ENCODE data around the gene RNF213.

DNA sequence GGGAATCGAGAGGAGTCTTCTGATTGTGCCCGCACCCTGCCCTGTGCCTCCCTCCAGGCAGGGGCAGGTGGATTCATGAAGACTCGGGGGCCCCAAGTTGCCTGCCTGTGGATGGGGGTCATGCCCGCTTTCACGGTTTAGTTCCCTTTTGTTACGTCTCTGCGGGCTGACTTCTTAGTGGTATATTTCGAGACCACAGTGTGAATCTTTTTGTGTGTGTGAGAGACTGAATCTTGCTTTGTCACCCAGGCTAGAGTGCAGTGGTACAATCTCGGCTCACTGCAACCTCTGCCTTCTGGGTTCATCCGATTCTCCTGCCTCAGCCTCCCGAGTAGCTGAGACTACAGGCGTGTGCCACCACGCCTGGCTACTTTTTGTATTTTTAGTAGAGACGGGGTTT, 18.1 kb upstream of the RNF213 start:
- TF ChIP-seq, protein P1, sequence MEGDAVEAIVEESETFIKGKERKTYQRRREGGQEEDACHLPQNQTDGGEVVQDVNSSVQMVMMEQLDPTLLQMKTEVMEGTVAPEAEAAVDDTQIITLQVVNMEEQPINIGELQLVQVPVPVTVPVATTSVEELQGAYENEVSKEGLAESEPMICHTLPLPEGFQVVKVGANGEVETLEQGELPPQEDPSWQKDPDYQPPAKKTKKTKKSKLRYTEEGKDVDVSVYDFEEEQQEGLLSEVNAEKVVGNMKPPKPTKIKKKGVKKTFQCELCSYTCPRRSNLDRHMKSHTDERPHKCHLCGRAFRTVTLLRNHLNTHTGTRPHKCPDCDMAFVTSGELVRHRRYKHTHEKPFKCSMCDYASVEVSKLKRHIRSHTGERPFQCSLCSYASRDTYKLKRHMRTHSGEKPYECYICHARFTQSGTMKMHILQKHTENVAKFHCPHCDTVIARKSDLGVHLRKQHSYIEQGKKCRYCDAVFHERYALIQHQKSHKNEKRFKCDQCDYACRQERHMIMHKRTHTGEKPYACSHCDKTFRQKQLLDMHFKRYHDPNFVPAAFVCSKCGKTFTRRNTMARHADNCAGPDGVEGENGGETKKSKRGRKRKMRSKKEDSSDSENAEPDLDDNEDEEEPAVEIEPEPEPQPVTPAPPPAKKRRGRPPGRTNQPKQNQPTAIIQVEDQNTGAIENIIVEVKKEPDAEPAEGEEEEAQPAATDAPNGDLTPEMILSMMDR (IDR thresholded peaks at IDR 0.05 in 8 of 11, conservative IDR thresholded peaks at IDR 0.05 in 3 of 11): no peak
- TF ChIP-seq POLR2A (IDR thresholded peaks at IDR 0.05) (no peak), POLR2AphosphoS5 (IDR thresholded peaks at IDR 0.05) (no peak)
